Stimulated activated CD8-positive, alpha-beta memory T cell treated with anti-CD3 and anti-CD28 coated beads, Interleukin-4, amount 100 ng/mL, for 4 hours (primary cell): ENCODE results near the gene FKBP8.

ENCODE experiments used
- DNase-seq, 2 donors: peaks; one replicate each; pipeline ENCODE4 v3.0.0-alpha.2; 2020; ENCODE audit warnings: low read depth in 2 of 2, low spot score in 1 of 2

The FKBP8 gene

GRCh38 chr19:18487576-18488402 is 55.6 kb downstream of the FKBP8 start:
- no peak for DNase-seq

DNA sequence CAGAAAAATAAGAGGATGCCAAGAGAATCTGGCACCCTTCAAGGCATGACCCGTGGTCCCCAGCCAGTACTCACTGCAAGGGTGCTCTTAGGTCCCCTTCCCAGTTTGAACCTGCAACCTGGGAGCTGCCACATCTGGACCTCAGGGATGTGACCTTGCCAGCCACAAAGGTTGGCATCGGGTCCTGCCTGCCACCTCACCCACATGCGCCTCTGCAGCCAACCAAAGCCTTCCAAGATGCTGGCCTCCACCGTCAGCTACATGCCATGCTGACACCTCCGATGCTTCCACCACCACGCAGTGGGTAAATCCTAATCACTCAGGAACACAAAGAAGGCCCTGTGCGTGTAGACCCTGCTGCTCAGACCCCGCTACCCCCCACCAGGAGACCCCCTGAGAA is 56.6 kb downstream of the FKBP8 start:
- DNase-seq = no peak

GRCh38 chr19:18484992-18485391 is 58.4 kb downstream of the FKBP8 start:
- no peak for DNase-seq

- DNase-seq = no peak
Measured at GRCh38 chr19:18483119-18483890, 60.1 kb downstream of the FKBP8 start.
